ENCODE measurements around the gene DLG2.

The DLG2 gene

GRCh38 chr11:84947970-84948580, 679.1 kb downstream of the DLG2 start:
- peak; percentile 0 for DNase-seq (ENCODE audit: low read depth, low spot score)
- TF ChIP-seq, protein P1, sequence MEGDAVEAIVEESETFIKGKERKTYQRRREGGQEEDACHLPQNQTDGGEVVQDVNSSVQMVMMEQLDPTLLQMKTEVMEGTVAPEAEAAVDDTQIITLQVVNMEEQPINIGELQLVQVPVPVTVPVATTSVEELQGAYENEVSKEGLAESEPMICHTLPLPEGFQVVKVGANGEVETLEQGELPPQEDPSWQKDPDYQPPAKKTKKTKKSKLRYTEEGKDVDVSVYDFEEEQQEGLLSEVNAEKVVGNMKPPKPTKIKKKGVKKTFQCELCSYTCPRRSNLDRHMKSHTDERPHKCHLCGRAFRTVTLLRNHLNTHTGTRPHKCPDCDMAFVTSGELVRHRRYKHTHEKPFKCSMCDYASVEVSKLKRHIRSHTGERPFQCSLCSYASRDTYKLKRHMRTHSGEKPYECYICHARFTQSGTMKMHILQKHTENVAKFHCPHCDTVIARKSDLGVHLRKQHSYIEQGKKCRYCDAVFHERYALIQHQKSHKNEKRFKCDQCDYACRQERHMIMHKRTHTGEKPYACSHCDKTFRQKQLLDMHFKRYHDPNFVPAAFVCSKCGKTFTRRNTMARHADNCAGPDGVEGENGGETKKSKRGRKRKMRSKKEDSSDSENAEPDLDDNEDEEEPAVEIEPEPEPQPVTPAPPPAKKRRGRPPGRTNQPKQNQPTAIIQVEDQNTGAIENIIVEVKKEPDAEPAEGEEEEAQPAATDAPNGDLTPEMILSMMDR (IDR thresholded peaks at IDR 0.05; ENCODE audit: low read depth, low read length): no peak
- in situ Hi-C loops (cut with HindIII; ENCODE audit: low sequenced_read_pairs): no loop called here
- H3K4me3 ChIP-seq (ENCODE audit: low read depth, low read length): no peak overlapping the region

DNA sequence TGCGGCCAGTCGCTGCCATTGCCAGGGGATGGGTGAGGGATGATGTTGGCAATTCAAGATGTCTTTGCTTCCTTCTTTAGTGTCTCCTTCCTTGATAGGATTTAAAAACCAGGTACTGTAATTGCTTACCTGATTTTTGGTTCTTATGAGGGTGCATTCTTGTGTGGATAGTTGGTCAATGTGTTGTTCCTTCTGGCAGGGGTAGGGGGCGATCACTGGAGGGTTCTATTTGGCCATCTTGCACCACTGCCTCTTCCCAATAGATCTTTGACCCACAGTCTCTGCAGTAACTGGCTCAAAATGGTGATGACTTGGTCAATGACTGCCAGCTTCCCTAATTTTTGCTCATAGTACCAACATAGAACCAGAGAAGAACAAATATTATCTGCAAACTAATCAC, 680.1 kb downstream of the DLG2 start:
- DNase-seq (ENCODE audit: low read depth, low spot score): no peak
- in situ Hi-C loops (cut with HindIII; ENCODE audit: low sequenced_read_pairs): no loop called here
- TF ChIP-seq, protein P1 (IDR thresholded peaks at IDR 0.05; ENCODE audit: low read depth, low read length): no peak
- H3K4me3 ChIP-seq (ENCODE audit: low read depth, low read length): no peak overlapping the region

DNA sequence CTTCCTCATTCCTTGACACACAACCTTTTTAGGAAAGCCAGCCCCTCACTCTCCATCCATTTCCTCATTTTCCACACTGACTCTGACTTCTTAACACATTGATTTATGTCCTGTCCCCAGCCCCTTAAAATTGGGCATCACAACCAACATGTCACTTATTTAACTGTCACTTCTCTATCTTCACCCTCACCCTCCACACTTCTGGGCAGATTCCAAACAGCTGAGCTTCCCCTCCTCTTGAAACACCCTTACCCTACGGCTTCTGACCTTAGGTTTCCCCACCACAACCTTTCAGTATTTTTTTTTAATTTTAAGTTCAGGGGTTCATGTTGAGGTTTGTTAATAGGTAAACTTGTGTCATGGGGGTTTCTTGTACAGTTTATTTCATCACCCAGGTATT, 696.3 kb downstream of the DLG2 start:
- no peak for DNase-seq (ENCODE audit: low read depth, low spot score)
- H3K4me3 ChIP-seq (ENCODE audit: low read depth, low read length): no peak overlapping the region
- in situ Hi-C loops (cut with HindIII; ENCODE audit: low sequenced_read_pairs): no loop called here
- TF ChIP-seq, protein P1 (IDR thresholded peaks at IDR 0.05; ENCODE audit: low read depth, low read length): no peak

GRCh38 chr11:84929738-84930137, 697.4 kb downstream of the DLG2 start:
- in situ Hi-C loops (cut with HindIII; ENCODE audit: low sequenced_read_pairs): no loop called here
- H3K4me3 ChIP-seq (ENCODE audit: low read depth, low read length): no peak overlapping the region
- DNase-seq (ENCODE audit: low read depth, low spot score): no peak
- TF ChIP-seq, protein P1 (IDR thresholded peaks at IDR 0.05; ENCODE audit: low read depth, low read length): no peak

GRCh38 chr11:84924154-84924692, 702.9 kb downstream of the DLG2 start:
- no peak for DNase-seq (ENCODE audit: low read depth, low spot score)
- TF ChIP-seq, protein P1 (IDR thresholded peaks at IDR 0.05; ENCODE audit: low read depth, low read length): no peak
- no peak overlapping the region for H3K4me3 ChIP-seq (ENCODE audit: low read depth, low read length)
- in situ Hi-C loops (cut with HindIII; ENCODE audit: low sequenced_read_pairs): no loop called here

GRCh38 chr11:84923489-84923888, 703.7 kb downstream of the DLG2 start:
- in situ Hi-C loops (cut with HindIII; ENCODE audit: low sequenced_read_pairs): no loop called here
- DNase-seq (ENCODE audit: low read depth, low spot score): no peak
- no peak overlapping the region for H3K4me3 ChIP-seq (ENCODE audit: low read depth, low read length)
- TF ChIP-seq, protein P1 (IDR thresholded peaks at IDR 0.05; ENCODE audit: low read depth, low read length): no peak

Data from astrocyte of the spinal cord (primary cell).